ES-I3 (cell line): Measurements from ENCODE around the gene PPEF1.

ENCODE experiments used
- H3K36me3 ChIP-seq: 2 replicates; pipeline ENCODE4 v1.6.1; 2013; ENCODE audit warnings: mild to moderate bottlenecking, low read length, control low read depth, moderate library complexity; ENCODE audit not compliant: insufficient read depth
- H3K4me1 ChIP-seq: 2 replicates; pipeline ENCODE4 v1.6.1; 2013; ENCODE audit warnings: mild to moderate bottlenecking, control low read depth, low read length; ENCODE audit not compliant: insufficient read depth
- H3K9ac ChIP-seq: 2 replicates; pipeline ENCODE4 v1.6.1; 2013; ENCODE audit warnings: low read depth, mild to moderate bottlenecking, low read length, moderate library complexity
- H3K9me3 ChIP-seq: 2 replicates; pipeline ENCODE4 v1.6.1; 2013; ENCODE audit warnings: mild to moderate bottlenecking, low read length, moderate library complexity; ENCODE audit not compliant: control insufficient read depth, insufficient read depth

Gene PPEF1

DNA sequence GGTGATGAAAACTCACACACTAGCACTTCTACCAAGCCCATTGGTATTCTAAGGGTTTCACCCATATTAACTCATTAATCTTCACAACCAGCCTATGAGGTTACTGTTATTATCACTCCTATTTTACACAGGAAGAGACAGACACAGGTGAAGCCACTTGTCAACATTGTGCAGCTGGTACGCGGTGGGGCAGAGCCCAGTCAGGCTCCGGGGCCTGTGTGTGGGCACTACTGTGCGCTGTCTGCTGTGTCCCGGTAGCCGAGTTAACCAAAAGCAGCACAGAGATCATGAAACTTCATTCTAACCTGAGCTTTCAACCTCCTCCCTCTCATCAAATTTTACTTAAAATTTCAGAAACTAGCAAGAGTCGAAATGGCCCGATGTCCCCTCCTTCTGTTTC lies 165.2 kb downstream of the PPEF1 start:
- no peaks in the 10 kb centered on the region for H3K9me3 ChIP-seq
- H3K9ac ChIP-seq: no peak overlapping the region
- H3K36me3 ChIP-seq: no peaks in the 10 kb centered on the region
- H3K4me1 ChIP-seq: no peaks in the 10 kb centered on the region

DNA sequence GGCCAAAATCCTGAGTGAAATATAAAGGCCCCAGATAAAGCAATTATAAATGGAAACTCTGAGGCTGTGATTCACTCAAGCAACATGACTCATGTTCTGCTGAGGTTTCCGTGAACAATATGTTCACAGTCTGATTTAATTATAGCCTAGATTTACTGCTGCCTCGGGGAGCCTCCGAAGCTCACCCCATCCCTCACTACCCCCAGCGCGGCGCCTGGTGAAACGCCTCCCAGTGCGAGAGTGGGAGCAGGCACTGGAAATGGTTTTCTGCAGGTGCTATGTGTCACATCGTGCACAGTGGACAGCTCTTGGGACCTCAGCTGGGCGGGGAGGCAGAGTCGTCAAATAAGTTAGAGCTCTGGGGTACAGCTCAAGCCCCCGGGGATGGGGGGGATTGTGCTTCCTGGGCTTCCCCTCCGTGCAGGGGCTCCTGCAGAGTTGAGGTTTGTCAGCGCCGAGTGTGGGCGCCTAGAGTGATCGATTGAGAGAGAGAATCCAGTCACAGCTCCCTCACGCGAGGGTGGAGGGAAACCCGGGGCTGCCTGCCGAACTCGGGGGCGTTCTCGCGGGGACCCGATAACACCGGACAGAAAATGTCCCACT lies 165.8 kb downstream of the PPEF1 start:
- Histone ChIP-seq H3K9me3 (no peaks in the 10 kb centered on the region), H3K9ac (no peak overlapping the region), H3K36me3 (no peaks in the 10 kb centered on the region), H3K4me1 (no peaks in the 10 kb centered on the region)

GRCh38 chrX:18873836-18874235 lies 166.4 kb downstream of the PPEF1 start:
- Histone ChIP-seq H3K9me3 (no peaks in the 10 kb centered on the region), H3K36me3 (no peaks in the 10 kb centered on the region), H3K4me1 (no peaks in the 10 kb centered on the region), H3K9ac (no peak overlapping the region)

DNA sequence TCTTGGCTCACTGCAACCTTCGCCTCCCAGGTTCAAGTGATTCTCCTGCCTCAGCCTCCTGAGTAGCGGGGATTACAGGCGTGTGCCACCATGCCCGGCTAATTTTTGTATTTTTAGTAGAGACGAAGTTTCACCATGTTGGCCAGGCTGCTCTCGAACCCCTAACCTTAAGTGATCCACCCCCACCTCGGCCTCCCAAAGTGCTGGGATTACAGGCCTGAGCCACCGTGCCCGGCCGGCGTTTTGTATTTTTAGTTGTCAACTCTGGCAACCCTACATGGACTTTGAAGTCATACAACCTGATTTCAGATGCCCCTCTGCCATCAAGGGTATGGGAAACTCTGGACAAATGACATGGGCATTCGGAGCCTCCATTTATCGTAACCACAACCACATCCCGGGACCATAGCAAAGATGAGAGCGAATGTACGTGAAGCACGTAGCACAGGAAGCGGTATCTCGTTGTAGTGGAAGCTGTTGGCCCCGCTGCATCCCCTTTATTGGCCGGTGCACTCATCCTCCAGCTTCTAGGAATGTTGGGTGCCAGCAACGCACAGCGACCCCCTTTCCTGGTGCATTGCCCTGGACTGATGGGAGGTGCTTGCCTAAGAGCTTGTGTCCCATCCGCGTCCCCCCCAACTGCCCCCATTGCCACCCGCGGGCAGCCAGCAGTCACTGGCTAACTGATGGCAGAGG lies 167.3 kb downstream of the PPEF1 start:
- H3K4me1 ChIP-seq: no peaks in the 10 kb centered on the region
- H3K36me3 ChIP-seq: no peaks in the 10 kb centered on the region

DNA sequence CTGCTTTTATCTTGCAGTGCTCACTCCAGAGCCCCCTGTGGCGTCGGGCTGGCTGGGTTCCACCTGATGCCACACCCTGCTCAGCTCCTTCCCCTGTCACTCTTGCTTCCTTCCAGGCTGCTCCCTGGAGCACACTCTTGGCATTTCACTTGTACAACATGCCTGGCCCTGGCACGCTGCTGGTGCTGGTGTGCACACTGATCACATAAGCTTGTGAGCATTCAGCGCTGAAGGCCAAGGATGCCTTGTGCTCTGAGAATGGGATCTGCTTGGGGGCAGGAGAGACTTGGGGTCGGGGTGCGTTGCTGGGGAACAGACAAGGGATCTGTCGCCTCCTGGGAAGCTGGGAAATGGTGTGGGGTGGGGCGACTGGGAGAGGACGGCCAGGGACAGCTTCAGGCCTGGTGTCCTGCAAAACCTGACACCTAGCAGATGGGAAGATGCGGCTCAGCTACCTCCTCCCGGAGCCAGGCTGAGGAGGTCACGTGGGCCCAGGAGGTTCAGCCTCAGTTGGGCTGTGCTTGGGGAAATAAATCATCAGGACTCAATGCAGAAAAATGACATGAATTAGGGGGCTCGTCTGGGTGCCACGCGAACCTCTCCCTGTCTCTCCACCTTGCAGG lies 167.9 kb downstream of the PPEF1 start:
- Histone ChIP-seq H3K4me1 (no peaks in the 10 kb centered on the region), H3K9ac (no peak overlapping the region), H3K36me3 (no peaks in the 10 kb centered on the region), H3K9me3 (no peaks in the 10 kb centered on the region)

More for the DNA sequence above, 167.3 kb downstream of the PPEF1 start:
- H3K9me3 ChIP-seq: no peaks in the 10 kb centered on the region
- H3K9ac ChIP-seq: no peak overlapping the region

GRCh38 chrX:18877469-18877868 lies 170.0 kb downstream of the PPEF1 start:
- no peak overlapping the region for H3K9ac ChIP-seq
- no peaks in the 10 kb centered on the region for H3K9me3 ChIP-seq
- H3K4me1 ChIP-seq: no peaks in the 10 kb centered on the region
- no peaks in the 10 kb centered on the region for H3K36me3 ChIP-seq
